ENCODE data around the gene DNAJC3.

DNA sequence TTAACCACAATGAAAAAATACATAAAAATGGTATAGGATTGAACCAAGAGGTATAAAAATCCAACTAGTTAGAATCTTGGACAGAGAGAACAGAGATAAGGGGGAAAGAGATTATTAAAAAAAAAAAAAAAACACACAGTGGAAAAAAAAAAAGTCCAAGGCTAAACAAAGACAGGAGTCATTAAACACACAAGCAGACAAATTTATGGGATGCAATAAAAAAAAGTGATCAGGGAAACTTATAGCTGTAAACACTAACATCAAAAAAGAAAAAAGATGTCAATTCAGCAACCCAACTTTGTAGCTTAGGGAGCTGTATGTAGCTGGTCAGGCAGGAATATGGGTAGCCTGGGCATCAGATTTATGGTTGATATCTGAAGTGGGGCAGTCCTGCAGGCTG, 129.0 kb downstream of the DNAJC3 start:
- TF ChIP-seq, protein P1, sequence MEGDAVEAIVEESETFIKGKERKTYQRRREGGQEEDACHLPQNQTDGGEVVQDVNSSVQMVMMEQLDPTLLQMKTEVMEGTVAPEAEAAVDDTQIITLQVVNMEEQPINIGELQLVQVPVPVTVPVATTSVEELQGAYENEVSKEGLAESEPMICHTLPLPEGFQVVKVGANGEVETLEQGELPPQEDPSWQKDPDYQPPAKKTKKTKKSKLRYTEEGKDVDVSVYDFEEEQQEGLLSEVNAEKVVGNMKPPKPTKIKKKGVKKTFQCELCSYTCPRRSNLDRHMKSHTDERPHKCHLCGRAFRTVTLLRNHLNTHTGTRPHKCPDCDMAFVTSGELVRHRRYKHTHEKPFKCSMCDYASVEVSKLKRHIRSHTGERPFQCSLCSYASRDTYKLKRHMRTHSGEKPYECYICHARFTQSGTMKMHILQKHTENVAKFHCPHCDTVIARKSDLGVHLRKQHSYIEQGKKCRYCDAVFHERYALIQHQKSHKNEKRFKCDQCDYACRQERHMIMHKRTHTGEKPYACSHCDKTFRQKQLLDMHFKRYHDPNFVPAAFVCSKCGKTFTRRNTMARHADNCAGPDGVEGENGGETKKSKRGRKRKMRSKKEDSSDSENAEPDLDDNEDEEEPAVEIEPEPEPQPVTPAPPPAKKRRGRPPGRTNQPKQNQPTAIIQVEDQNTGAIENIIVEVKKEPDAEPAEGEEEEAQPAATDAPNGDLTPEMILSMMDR (IDR thresholded peaks at IDR 0.05; ENCODE audit: insufficient read depth, low read length, poor library complexity, severe bottlenecking), result no peak
- no peak for TF ChIP-seq EZH2phosphoT487 (conservative IDR thresholded peaks at IDR 0.05; ENCODE audit: low read length)
